Hematopoietic multipotent progenitor cell treated with erythropoietin and hydrocortisone succinate and interleukin-3 and kit ligand, for 17 days (in vitro differentiated cells): ENCODE data around the gene VAV3.
"Not testable (repeated sequence)": the region's sequence is repeated elsewhere in the genome, so short reads cannot be mapped to it uniquely, and the experiment has no call there.

Experiments used
- DNase-seq: peaks from one replicate; pipeline ENCODE4 v3.0.0-alpha.2; 2015; ENCODE audit warnings: low spot score

VAV3 gene

GRCh38 chr1:107893350-107893749 lies 71.6 kb downstream of the VAV3 start:
- DNase-seq, result not testable (repeated sequence)

- DNase-seq, result no peak
These were observed 75.5 kb downstream of the VAV3 start for GRCh38 chr1:107889524-107889923.

GRCh38 chr1:107883562-107883961 lies 81.4 kb downstream of the VAV3 start:
- no peak for DNase-seq

- DNase-seq, result no peak
These were observed 85.1 kb downstream of the VAV3 start for GRCh38 chr1:107879927-107880326.

GRCh38 chr1:107879346-107879745 lies 85.6 kb downstream of the VAV3 start:
- DNase-seq, result no peak

GRCh38 chr1:107877745-107878144 lies 87.2 kb downstream of the VAV3 start:
- DNase-seq, result no peak

GRCh38 chr1:107877092-107877491 lies 87.9 kb downstream of the VAV3 start:
- DNase-seq, result no peak

GRCh38 chr1:107875689-107876088 lies 89.3 kb downstream of the VAV3 start:
- DNase-seq, result no peak

- DNase-seq, result no peak
These were observed 90.8 kb downstream of the VAV3 start for GRCh38 chr1:107874221-107874620.

- no peak for DNase-seq
These were observed 93.1 kb downstream of the VAV3 start for GRCh38 chr1:107871687-107872395.

GRCh38 chr1:107871259-107871658 lies 93.7 kb downstream of the VAV3 start:
- no peak for DNase-seq

- DNase-seq, result no peak
These were observed 94.3 kb downstream of the VAV3 start for GRCh38 chr1:107870696-107871095.

- DNase-seq, result no peak
These were observed 97.1 kb downstream of the VAV3 start for GRCh38 chr1:107867897-107868296.

GRCh38 chr1:107867422-107867821 lies 97.6 kb downstream of the VAV3 start:
- DNase-seq, result no peak

GRCh38 chr1:107866870-107867269 lies 98.1 kb downstream of the VAV3 start:
- DNase-seq, result no peak

- DNase-seq, result no peak
These were observed 99.4 kb downstream of the VAV3 start for GRCh38 chr1:107865627-107866026.

GRCh38 chr1:107863342-107863741 lies 101.6 kb downstream of the VAV3 start:
- DNase-seq, result no peak

- no peak for DNase-seq
These were observed 102.9 kb downstream of the VAV3 start for GRCh38 chr1:107862064-107862463.

- no peak for DNase-seq
These were observed 106.7 kb downstream of the VAV3 start for GRCh38 chr1:107858323-107858722.

- DNase-seq, result no peak
These were observed 113.6 kb downstream of the VAV3 start for GRCh38 chr1:107851418-107851817.

GRCh38 chr1:107844541-107845194 lies 120.3 kb downstream of the VAV3 start:
- DNase-seq, result not testable (repeated sequence)

- no peak for DNase-seq
These were observed 121.0 kb downstream of the VAV3 start for GRCh38 chr1:107843989-107844388.

- DNase-seq, result no peak
These were observed 122.7 kb downstream of the VAV3 start for GRCh38 chr1:107842241-107842640.

GRCh38 chr1:107840725-107841124 lies 124.3 kb downstream of the VAV3 start:
- no peak for DNase-seq
